Measurements from ENCODE around the gene OR6K3. TPM values are rescaled to one million over a fixed set of nuclear protein-coding genes. Genes with fewer than 3 reads are reported as not detected.

The OR6K3 gene
- total RNA-seq, result not detected

GRCh38 chr1:158720620-158721019 lies at the start of gene OR6K3:
TSS of gene OR6K3 (minus strand) at chr1:158720720. CDS start at chr1:158718115, 2,605 bp downstream.

GRCh38 chr1:158754420-158754819 lies 33.9 kb upstream of the OR6K3 start, which contains the start of gene OR6K6:
TSS of gene OR6K6 (plus strand) at chr1:158754720. CDS start at chr1:158754888, 168 bp downstream.

GRCh38 chr1:158700552-158700951 lies 20.0 kb downstream of the OR6K3 start, which contains the start of gene OR6K2:
TSS of gene OR6K2 (minus strand) at chr1:158700652. CDS start at chr1:158700652, 0 bp downstream.

GRCh38 chr1:158686111-158687009 lies 34.2 kb downstream of the OR6K3 start, which contains the start of gene SPTA1:
TSS of gene SPTA1 (minus strand) at chr1:158686715. CDS start at chr1:158686517, 198 bp downstream.

Other genes starting within 250 kb of the OR6K3 start
- gene OR10R2, start 248.5 kb downstream of the OR6K3 start, total RNA-seq, result not detected
- not detected for gene OR6Y1, start 166.3 kb downstream of the OR6K3 start, total RNA-seq
- gene OR6P1, start 150.1 kb downstream of the OR6K3 start, total RNA-seq, result not detected
- not detected for gene OR10X1, start 140.8 kb downstream of the OR6K3 start, total RNA-seq
- not detected for gene OR10Z1, start 115.5 kb downstream of the OR6K3 start, total RNA-seq
- gene SPTA1, start 34.0 kb downstream of the OR6K3 start, total RNA-seq, result 0.92 TPM
- gene OR6K2, start 20.1 kb downstream of the OR6K3 start, total RNA-seq, result not detected
- gene OR6K6, start 34.0 kb upstream of the OR6K3 start, total RNA-seq, result not detected
- not detected for gene OR6N1, start 51.5 kb upstream of the OR6K3 start, total RNA-seq
- not detected for gene OR6N2, start 60.5 kb upstream of the OR6K3 start, total RNA-seq
- 7.4 TPM for gene MNDA, start 110.6 kb upstream of the OR6K3 start, total RNA-seq
- gene PYHIN1, start 210.8 kb upstream of the OR6K3 start, total RNA-seq, result not detected

All from diencephalon (tissue), 1 donor.